Gastroesophageal sphincter (tissue), 3 donors: ENCODE measurements around the gene C1orf185.

Experiments
- EP300 ChIP-seq: sonication (generic); formaldehyde crosslinking; IDR thresholded peaks from one replicate; pipeline ENCODE4 v1.6.1; 2017; ENCODE audit warnings: antibody characterized with exemption, mild to moderate bottlenecking
- TF ChIP-seq, protein P1 (sequence below), 4 experiments: fragments of 200-600 bp in 2 of 4; fragments of 450-650 bp in 2 of 4; sonication (generic) in 1 of 4; IDR thresholded peaks; one replicate each; pipeline ENCODE4 v1.5.1; 2017 to 2019; ENCODE audit warnings: antibody characterized with exemption in 4 of 4, mild to moderate bottlenecking in 2 of 4, moderate library complexity in 2 of 4

- TF ChIP-seq, protein P1, sequence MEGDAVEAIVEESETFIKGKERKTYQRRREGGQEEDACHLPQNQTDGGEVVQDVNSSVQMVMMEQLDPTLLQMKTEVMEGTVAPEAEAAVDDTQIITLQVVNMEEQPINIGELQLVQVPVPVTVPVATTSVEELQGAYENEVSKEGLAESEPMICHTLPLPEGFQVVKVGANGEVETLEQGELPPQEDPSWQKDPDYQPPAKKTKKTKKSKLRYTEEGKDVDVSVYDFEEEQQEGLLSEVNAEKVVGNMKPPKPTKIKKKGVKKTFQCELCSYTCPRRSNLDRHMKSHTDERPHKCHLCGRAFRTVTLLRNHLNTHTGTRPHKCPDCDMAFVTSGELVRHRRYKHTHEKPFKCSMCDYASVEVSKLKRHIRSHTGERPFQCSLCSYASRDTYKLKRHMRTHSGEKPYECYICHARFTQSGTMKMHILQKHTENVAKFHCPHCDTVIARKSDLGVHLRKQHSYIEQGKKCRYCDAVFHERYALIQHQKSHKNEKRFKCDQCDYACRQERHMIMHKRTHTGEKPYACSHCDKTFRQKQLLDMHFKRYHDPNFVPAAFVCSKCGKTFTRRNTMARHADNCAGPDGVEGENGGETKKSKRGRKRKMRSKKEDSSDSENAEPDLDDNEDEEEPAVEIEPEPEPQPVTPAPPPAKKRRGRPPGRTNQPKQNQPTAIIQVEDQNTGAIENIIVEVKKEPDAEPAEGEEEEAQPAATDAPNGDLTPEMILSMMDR (IDR thresholded peaks at IDR 0.05) = no peak
- TF ChIP-seq EP300 = no peak
These were observed 12.1 kb downstream of the C1orf185 start for GRCh38 chr1:51114137-51114536.
